HG02852 (cell line): ENCODE data around the gene PRR16.
"Not testable (repeated sequence)": the region's sequence is repeated elsewhere in the genome, so short reads cannot be mapped to it uniquely, and the experiment has no call there.

Experiments
- ATAC-seq: cut with Tn5 transposase; IDR thresholded peaks from one replicate; pipeline ENCODE4 v1.9.1; 2021; ENCODE audit warnings: mild to moderate bottlenecking, moderate library complexity; ENCODE audit not compliant: unreplicated experiment

The PRR16 gene

GRCh38 chr5:120632430-120632829 is 168.3 kb downstream of the PRR16 start:
- no peak for ATAC-seq

- ATAC-seq: no peak
Measured at GRCh38 chr5:120638449-120638848, 174.3 kb downstream of the PRR16 start.

GRCh38 chr5:120640778-120641177 is 176.7 kb downstream of the PRR16 start:
- no peak for ATAC-seq

GRCh38 chr5:120644516-120644915 is 180.4 kb downstream of the PRR16 start:
- no peak for ATAC-seq

- ATAC-seq: peak; percentile 75
Measured at GRCh38 chr5:120655828-120656435, 191.8 kb downstream of the PRR16 start.

GRCh38 chr5:120657104-120657503 is 193.0 kb downstream of the PRR16 start:
- ATAC-seq: no peak

GRCh38 chr5:120677481-120677880 is 213.4 kb downstream of the PRR16 start:
- no peak for ATAC-seq

- no peak for ATAC-seq
Measured at GRCh38 chr5:120678279-120678678, 214.2 kb downstream of the PRR16 start.

- ATAC-seq: no peak
Measured at GRCh38 chr5:120682851-120683250, 218.8 kb downstream of the PRR16 start.

- no peak for ATAC-seq
Measured at GRCh38 chr5:120683580-120683979, 219.5 kb downstream of the PRR16 start.

GRCh38 chr5:120684213-120684612 is 220.1 kb downstream of the PRR16 start:
- no peak for ATAC-seq

GRCh38 chr5:120684749-120685415 is 220.8 kb downstream of the PRR16 start:
- no peak for ATAC-seq

- ATAC-seq: no peak
Measured at GRCh38 chr5:120690621-120691407, 226.7 kb downstream of the PRR16 start.

- ATAC-seq: no peak
Measured at GRCh38 chr5:120692325-120692724, 228.2 kb downstream of the PRR16 start.

GRCh38 chr5:120695368-120695880 is 231.3 kb downstream of the PRR16 start:
- ATAC-seq: no peak

- ATAC-seq: no peak
Measured at GRCh38 chr5:120697147-120697546, 233.0 kb downstream of the PRR16 start.

GRCh38 chr5:120697670-120698327 is 233.7 kb downstream of the PRR16 start:
- not testable (repeated sequence) for ATAC-seq

GRCh38 chr5:120700653-120701052 is 236.6 kb downstream of the PRR16 start:
- ATAC-seq: not testable (repeated sequence)

GRCh38 chr5:120702817-120703538 is 238.9 kb downstream of the PRR16 start:
- not testable (repeated sequence) for ATAC-seq

- ATAC-seq: no peak
Measured at GRCh38 chr5:120703918-120704587, 240.0 kb downstream of the PRR16 start.
